K562 (cell line): ENCODE results near the gene RNF224. TPM values are rescaled to one million over a fixed set of nuclear protein-coding genes. Genes with fewer than 3 reads are reported as not detected.

Experiments
- HCFC1 ChIP-seq: IDR thresholded peaks from 2 replicates; pipeline ENCODE4 v1.6.1; 2012; ENCODE audit warnings: low read depth, low read length, improper control_type of control experiment
- HDAC8 ChIP-seq: fragments of 450-650 bp; IDR thresholded peaks from 2 replicates; pipeline ENCODE4 v1.6.1; 2016; ENCODE audit warnings: mild to moderate bottlenecking, missing genetic modification characterization, moderate library complexity, missing compliant biosample characterization
- HLTF ChIP-seq: fragments of 450-650 bp; IDR thresholded peaks from 2 replicates; pipeline ENCODE4 v1.6.1; 2016
- IRF2 ChIP-seq: sonication (generic); formaldehyde crosslinking; IDR thresholded peaks from 2 replicates; pipeline ENCODE4 v1.8.1; 2022; ENCODE audit warnings: mild to moderate bottlenecking, missing genetic modification reagents
- MED1 ChIP-seq: sonication (generic); formaldehyde crosslinking; IDR thresholded peaks from 2 replicates; pipeline ENCODE4 v1.8.1; 2023; ENCODE audit warnings: missing genetic modification reagents, borderline replicate concordance
- MLLT1 ChIP-seq, 2 experiments: fragments of 450-650 bp; IDR thresholded peaks; 2 replicates each; pipeline ENCODE4 v1.6.1; 2016
- PHF21A ChIP-seq: fragments of 450-650 bp; IDR thresholded peaks from 2 replicates; pipeline ENCODE4 v1.6.1; 2017; ENCODE audit warnings: low read depth, borderline replicate concordance
- POLR2AphosphoS2 ChIP-seq: IDR thresholded peaks from 2 replicates; pipeline ENCODE4 v1.6.1; 2012; ENCODE audit warnings: low read length, improper control_type of control experiment
- POLR2AphosphoS5 ChIP-seq: IDR thresholded peaks from 2 replicates; pipeline ENCODE4 v1.6.1; 2011; ENCODE audit warnings: mild to moderate bottlenecking, low read depth, low read length, moderate library complexity; ENCODE audit not compliant: control insufficient read depth, insufficient read depth
- PTRF ChIP-seq: fragments of 450-650 bp; IDR thresholded peaks from 2 replicates; pipeline ENCODE4 v1.6.1; 2016; ENCODE audit warnings: mild to moderate bottlenecking, missing genetic modification characterization, missing compliant biosample characterization
- RBBP5 ChIP-seq: fragments of 200-600 bp; sonication (generic); IDR thresholded peaks from 2 replicates; pipeline ENCODE4 v1.6.1; 2012; ENCODE audit warnings: borderline replicate concordance, mild to moderate bottlenecking, low read length, control low read depth, inconsistent platforms; ENCODE audit not compliant: insufficient read depth, poor library complexity, severe bottlenecking
- RFX1 ChIP-seq: fragments of 450-650 bp; IDR thresholded peaks from 2 replicates; pipeline ENCODE4 v1.6.1; 2016; ENCODE audit warnings: mild to moderate bottlenecking, moderate library complexity
- SIX5 ChIP-seq, 2 experiments: IDR thresholded peaks; 2 replicates each; pipeline ENCODE4 v1.6.1; 2011; ENCODE audit warnings: low read length in 2 of 2, borderline replicate concordance in 1 of 2, low read depth in 1 of 2, mild to moderate bottlenecking in 1 of 2, moderate library complexity in 1 of 2; ENCODE audit not compliant: insufficient read depth in 1 of 2
- TCF7 ChIP-seq: sonication (generic); IDR thresholded peaks from 2 replicates; pipeline ENCODE4 v1.6.1; 2016; ENCODE audit warnings: antibody characterized with exemption, borderline replicate concordance
- TRIM24 ChIP-seq, 2 experiments: fragments of 450-650 bp; IDR thresholded peaks; 2 replicates each; pipeline ENCODE4 v1.6.1; 2016
- U2AF1 ChIP-seq: fragments of 200-400 bp; formaldehyde crosslinking; optimal IDR thresholded peaks from 2 replicates; pipeline ENCODE3; 2017; ENCODE audit warnings: mild to moderate bottlenecking, low read depth, low read length, moderate library complexity
- VEZF1 ChIP-seq: fragments of 200-800 bp; sonication (Bioruptor generic); IDR thresholded peaks from 2 replicates; pipeline ENCODE4 v1.6.1; 2017; ENCODE audit warnings: missing genetic modification characterization, missing compliant biosample characterization
- ZBTB12 ChIP-seq: fragments of 250-450 bp; sonication (Bioruptor Pico); IDR thresholded peaks from 2 replicates; pipeline ENCODE4 v1.4.0; 2020
- ZBTB9 ChIP-seq: fragments of 450-650 bp; formaldehyde crosslinking; IDR thresholded peaks from 2 replicates; pipeline ENCODE4 v1.4.0; 2020; ENCODE audit warnings: mild to moderate bottlenecking, moderate library complexity
- ZC3H8 ChIP-seq: fragments of 450-650 bp; IDR thresholded peaks from 2 replicates; pipeline ENCODE4 v1.6.1; 2017
- ZNF143 ChIP-seq: sonication (generic); formaldehyde crosslinking; IDR thresholded peaks from 2 replicates; pipeline ENCODE4 v1.9.0; 2022; ENCODE audit warnings: mild to moderate bottlenecking, missing genetic modification reagents
- ZNF785 ChIP-seq: fragments of 250-450 bp; sonication (Bioruptor Pico); IDR thresholded peaks from 2 replicates; pipeline ENCODE4 v1.4.0; 2020; ENCODE audit warnings: mild to moderate bottlenecking
- ZNF830 ChIP-seq: fragments of 250-450 bp; sonication (Bioruptor Pico); IDR thresholded peaks from 2 replicates; pipeline ENCODE4 v1.5.0; 2021; ENCODE audit warnings: mild to moderate bottlenecking
- ZZZ3 ChIP-seq: fragments of 450-650 bp; IDR thresholded peaks from 2 replicates; pipeline ENCODE4 v1.6.1; 2016; ENCODE audit warnings: antibody characterized with exemption, mild to moderate bottlenecking, moderate library complexity
- polyA plus RNA-seq, 8 experiments: library from polyadenylated mRNA; depleted of rRNA in 4 of 8; stranded (reverse) in 5 of 8; unstranded in 3 of 8; fragments of >200 nt; fragmentation: Nextera tagmentation in 2 of 8; fragmentation: Illumina TruSeq in 1 of 8; extraction: Ambion mirVana in 2 of 8; extraction: Trizol in 1 of 8; gene quantifications; 2 replicates each; pipeline versions ENCODE4 v1.2.1 to v1.2.3, GENCODE V29; 2011 to 2014; ENCODE audit warnings: inconsistent platforms in 1 of 8, missing spikeins in 1 of 8
- total RNA-seq, 7 experiments: library from RNA; depleted of rRNA in 6 of 7; stranded (reverse); fragments of >200 nt in 6 of 7; fragmentation: Illumina TruSeq in 2 of 7; extraction: Trizol in 2 of 7; gene quantifications; 2 replicates each; pipeline versions ENCODE4 v1.2.1 to v1.2.3, GENCODE V29; 2011 to 2021; ENCODE audit warnings: low replicate concordance in 1 of 7

Gene RNF224
- total and polyA plus RNA-seq, 9 of the 15 experiments (the other 6 are each of a cell fraction or from before 2014, with no cell fraction given): not detected

- TF ChIP-seq ZBTB9 (CRISPR knock-in tag): peak; percentile 62; the same call in 1 of the 2 replicates
- TF ChIP-seq PHF21A: no peak
- peak; percentile 71 to 82 for TF ChIP-seq SIX5 (IDR thresholded peaks at IDR 0.05; ENCODE audit: borderline replicate concordance in 1 of 2, insufficient read depth in 1 of 2, low read depth in 1 of 2, low read length in 2 of 2)
- TF ChIP-seq TCF7: 0 out of 2 replicates have a peak, but pooled peaks have one; percentile 48
- no peak for TF ChIP-seq MED1
- no peak for TF ChIP-seq ZNF830 (CRISPR knock-in tag)
- no peak for TF ChIP-seq ZC3H8
- TF ChIP-seq U2AF1: peak; percentile 62
- TF ChIP-seq HLTF: no peak
- TF ChIP-seq HCFC1: peak; percentile 93
- 0 out of 2 replicates have a peak, but pooled peaks have one; percentile 32 for TF ChIP-seq IRF2 (CRISPR knock-in tag)
- TF ChIP-seq MLLT1 (IDR thresholded peaks at IDR 0.05): no peak
- no peak for TF ChIP-seq ZNF143 (CRISPR knock-in tag)
- peak; percentile 12 for TF ChIP-seq RBBP5
- no peak for TF ChIP-seq ZZZ3
- no peak for TF ChIP-seq ZBTB12
- peak; percentile 22; the same call in 1 of the 2 replicates for TF ChIP-seq POLR2AphosphoS5
- TF ChIP-seq VEZF1 (CRISPR knock-in tag): peak; percentile 94
- TF ChIP-seq PTRF (tag): no peak
- TF ChIP-seq RFX1: no peak
- no peak for TF ChIP-seq HDAC8 (tag)
- peak in 1 of 2 experiments; percentile 67; a peak in 1 of 4 replicates for TF ChIP-seq TRIM24 (IDR thresholded peaks at IDR 0.05)
- no peak for TF ChIP-seq ZNF785
- TF ChIP-seq POLR2AphosphoS2: peak; percentile 53; the same call in 1 of the 2 replicates
Observed at GRCh38 chr9:137254624-137255447, 27.5 kb downstream of the RNF224 start, which contains the start of gene NELFB (continued).
